B cell (primary cell): ENCODE measurements around the gene ACOX2. TPM values are rescaled to one million over a fixed set of nuclear protein-coding genes. Genes with fewer than 3 reads are reported as not detected.

Experiments
- ATAC-seq: fragments of 200-7000 bp; cut with Tn5 transposase; one replicate; pipeline ENCODE4 v1.10.0; 2021; ENCODE audit warnings: low read depth, mild to moderate bottlenecking, moderate number of reproducible peaks, moderate library complexity
- CTCF ChIA-PET: fragments of 350-600 bp; sonication (Branson Sonifier 250); formaldehyde crosslinking; loops from one replicate; lab custom pipeline; 2021; ENCODE audit warnings: antibody characterized with exemption, inconsistent platforms; lab: Charles Lee
- POLR2A ChIA-PET: fragments of 350-600 bp; sonication (Branson Sonifier 250); formaldehyde crosslinking; loops from one replicate; lab custom pipeline; 2021; ENCODE audit warnings: antibody characterized with exemption; lab: Charles Lee
- DNase-seq: peaks from one replicate; pipeline ENCODE4 v3.0.0; 2013
- H2AFZ ChIP-seq: 2 replicates; pipeline ENCODE4 v1.6.1; 2012; ENCODE audit warnings: mild to moderate bottlenecking, low read depth, low read length; ENCODE audit not compliant: insufficient read depth, poor library complexity, severe bottlenecking
- H3K27ac ChIP-seq, 2 donors: 1 replicate in 1 of 2; 2 replicates in 1 of 2; pipeline ENCODE4 v1.5.1; 2012 to 2013; ENCODE audit warnings: low read length in 2 of 2, mild to moderate bottlenecking in 2 of 2, moderate library complexity in 1 of 2
- H3K27me3 ChIP-seq, 4 experiments: fragments of 200-600 bp in 1 of 4; sonication (generic) in 1 of 4; replicated peaks in 1 of 4; 1 replicate in 2 of 4; 2 replicates in 2 of 4; pipeline versions ENCODE4 v1.6.1 to v1.7.0; 2013 to 2016; ENCODE audit warnings: low read length in 3 of 4, mild to moderate bottlenecking in 2 of 4, mixed read lengths in 1 of 4, moderate library complexity in 1 of 4; ENCODE audit not compliant: insufficient read depth in 4 of 4, control insufficient read depth in 3 of 4; ENCODE audit errors: control extremely low read depth in 1 of 4
- H3K36me3 ChIP-seq, 2 experiments: replicated peaks in 1 of 2; 1 replicate in 1 of 2; 2 replicates in 1 of 2; pipeline versions ENCODE4 v1.6.1 to v1.7.1; 2013; ENCODE audit warnings: low read length in 1 of 2; ENCODE audit not compliant: insufficient read depth in 2 of 2, control insufficient read depth in 1 of 2; ENCODE audit errors: control extremely low read depth in 1 of 2, extremely low read depth in 1 of 2
- H3K4me1 ChIP-seq, 2 donors: fragments of 200-600 bp in 1 of 2; sonication (generic) in 1 of 2; 1 replicate in 1 of 2; 2 replicates in 1 of 2; pipeline versions ENCODE4 v1.5.1 to v1.6.1; 2013 to 2017; ENCODE audit warnings: low read length in 2 of 2; ENCODE audit not compliant: control insufficient read depth in 2 of 2, insufficient read depth in 2 of 2
- H3K4me2 ChIP-seq: replicated peaks from 2 replicates; pipeline ENCODE3; 2012; ENCODE audit warnings: mild to moderate bottlenecking, low read depth, low read length; ENCODE audit not compliant: poor library complexity, severe bottlenecking
- H3K4me3 ChIP-seq, 5 experiments: fragments of 200-600 bp in 1 of 5; sonication (generic) in 1 of 5; 1 replicate in 3 of 5; 2 replicates in 2 of 5; pipeline versions ENCODE4 v1.5.1 to v1.7.0; 2011 to 2016; ENCODE audit warnings: low read length in 4 of 5, mild to moderate bottlenecking in 4 of 5, low read depth in 2 of 5, control low read depth in 1 of 5, moderate library complexity in 1 of 5; ENCODE audit not compliant: insufficient read depth in 1 of 5; ENCODE audit errors: control extremely low read depth in 1 of 5, extremely low read depth in 1 of 5
- H3K79me2 ChIP-seq: fragments of 200-600 bp; sonication (generic); one replicate; pipeline ENCODE4 v1.6.0; 2016; ENCODE audit warnings: low read length; ENCODE audit not compliant: control insufficient read depth, insufficient read depth
- H3K9ac ChIP-seq: fragments of 200-600 bp; sonication (generic); 2 replicates; pipeline ENCODE4 v1.6.1; 2017; ENCODE audit warnings: mild to moderate bottlenecking, low read length, moderate library complexity
- H3K9me3 ChIP-seq, 3 donors: one replicate each; pipeline versions ENCODE4 v1.6.1 to v1.7.1; 2013; ENCODE audit warnings: low read length in 2 of 3; ENCODE audit not compliant: control insufficient read depth in 2 of 3, insufficient read depth in 1 of 3; ENCODE audit errors: control extremely low read depth in 1 of 3
- H4K20me1 ChIP-seq: 2 replicates; pipeline ENCODE4 v1.6.0; 2012; ENCODE audit warnings: mild to moderate bottlenecking, low read length; ENCODE audit not compliant: insufficient read depth, control insufficient read depth, poor library complexity, severe bottlenecking
- H3K27ac Mint-ChIP-seq: one replicate; pipeline ENCODE4 v1.8.0; 2021; ENCODE audit warnings: mixed read lengths
- H3K27me3 Mint-ChIP-seq: one replicate; pipeline ENCODE4 v1.8.0; 2021; ENCODE audit warnings: mixed read lengths
- H3K4me1 Mint-ChIP-seq: one replicate; pipeline ENCODE4 v1.8.0; 2021; ENCODE audit warnings: mixed read lengths
- H3K4me3 Mint-ChIP-seq: one replicate; pipeline ENCODE4 v1.8.0; 2021; ENCODE audit warnings: mixed read lengths
- H3K9me3 Mint-ChIP-seq: one replicate; pipeline ENCODE4 v1.8.0; 2022; ENCODE audit warnings: mixed read lengths; ENCODE audit not compliant: insufficient read depth
- CTCF ChIP-seq: fragments of 200-600 bp; IDR thresholded peaks from one replicate; pipeline ENCODE4 v1.8.0; 2022; ENCODE audit warnings: antibody characterized with exemption, mild to moderate bottlenecking
- EZH2 ChIP-seq: IDR thresholded peaks from 2 replicates; pipeline ENCODE4 v1.6.1; 2012; ENCODE audit warnings: borderline replicate concordance, low read depth, mild to moderate bottlenecking, moderate library complexity, low read length; ENCODE audit not compliant: insufficient read depth, poor library complexity, severe bottlenecking
- WGBS: methylation state at CpG from one replicate; pipeline ENCODE4 v1.1.5; 2013; ENCODE audit warnings: missing lambda C conversion rate; ENCODE audit not compliant: insufficient coverage; 5-methylcytosine and 5-hydroxymethylcytosine counted together
- intact Hi-C: fragments of 100-400 bp; cut with micrococcal nuclease; formaldehyde crosslinking; loops from one replicate; pipeline ENCODE4 v1.10.0; 2022
- polyA plus RNA-seq: library from polyadenylated mRNA; depleted of rRNA; stranded (reverse); fragments of >200 nt; gene quantifications from 2 replicates; pipeline ENCODE4 v1.2.3, GENCODE V29; 2012
- total RNA-seq, 2 donors: library from RNA; stranded (reverse); fragments of 120-200 nt in 1 of 2; gene quantifications; 1 replicate in 1 of 2; 2 replicates in 1 of 2; pipeline versions ENCODE4 v1.2.3 to v1.2.4, GENCODE V29; 2013 to 2022

The ACOX2 gene
- total and polyA plus RNA-seq, 2 donors (not counting 1 experiment from before 2014, with no cell fraction given), result not detected

- Histone ChIP-seq H3K4me2 (no peak overlapping the region), H3K36me3 (peaks cover 0 to 1% of the 10 kb centered on the region in 2 experiments), H3K9ac (no peak overlapping the region), H3K4me3 (no peak overlapping the region), H2AFZ (no peak overlapping the region), H3K9me3 (no peaks in the 10 kb centered on the region), H3K4me1 (peaks cover 28 to 37% of the 10 kb centered on the region in 2 donors), H3K79me2 (peaks cover 70% of the 10 kb centered on the region), H3K27me3 (no peaks in the 10 kb centered on the region), H3K27ac (no peak overlapping the region), H4K20me1 (peaks cover 4% of the 10 kb centered on the region)
- ChIA-PET CTCF (interaction anchor here (0.6 to 7.4 kb wide), 6 partner anchors 31 to 188 kb away, joined by 3 to 70 read pairs (median 4); partner anchors contain the start of genes HTD2, PXK and RPP14), POLR2A (no interaction called here)
- Mint-ChIP-seq H3K4me3 (no peak overlapping the region), H3K4me1 (peaks cover 57% of the 10 kb centered on the region), H3K27me3 (no peaks in the 10 kb centered on the region), H3K27ac (no peak overlapping the region), H3K9me3 (no peaks in the 10 kb centered on the region)
- no peak for ATAC-seq
- intact Hi-C loops, result no loop called here
- WGBS, result 92% methylated on average over 2 of the region's 3 CpGs
- DNase-seq, result no peak
- TF ChIP-seq CTCF, result no peak
- TF ChIP-seq EZH2, result no peak
These were observed 41.9 kb downstream of the ACOX2 start for GRCh38 chr3:58495101-58495500.

- TF ChIP-seq CTCF (no peak), EZH2 (no peak)
- H3K4me3 Mint-ChIP-seq, result peak overlapping the region; percentile 93
- H3K27me3 ChIP-seq, result no peaks in the 10 kb centered on the region
- H3K4me1 ChIP-seq, result peaks cover 28 to 37% of the 10 kb centered on the region in 2 donors
- no peaks in the 10 kb centered on the region for H3K9me3 Mint-ChIP-seq
- no peak overlapping the region for H2AFZ ChIP-seq
- ATAC-seq (no peak), DNase-seq (no peak)
- no peaks in the 10 kb centered on the region for H3K36me3 ChIP-seq
- no peak overlapping the region for H3K27ac ChIP-seq
- H3K9me3 ChIP-seq, result no peaks in the 10 kb centered on the region
- H3K4me3 ChIP-seq, result no peak overlapping the region
- no peak overlapping the region for H3K4me2 ChIP-seq
- intact Hi-C loops, result loop anchor here (5.0 kb wide), 1 partner anchor 257 kb away; the partner anchor contains the start of gene ABHD6
- H3K27ac Mint-ChIP-seq, result no peak overlapping the region
- peaks cover 59% of the 10 kb centered on the region for H3K4me1 Mint-ChIP-seq
- WGBS, result no CpG with 5 or more reads among the region's 3 CpGs
- H3K27me3 Mint-ChIP-seq, result no peaks in the 10 kb centered on the region
- H3K79me2 ChIP-seq, result peaks cover 64% of the 10 kb centered on the region
- ChIA-PET POLR2A (interaction anchor here (2.6 kb wide), 1 partner anchor 188 kb away, joined by 8 read pairs; the partner anchor contains the start of genes HTD2 and RPP14), CTCF (interaction anchor here (1.1 to 7.4 kb wide), 7 partner anchors 30 to 306 kb away, joined by 3 to 70 read pairs (median 5); partner anchors contain the start of genes HTD2, PXK and RPP14)
- H4K20me1 ChIP-seq, result peaks cover 4% of the 10 kb centered on the region
- no peak overlapping the region for H3K9ac ChIP-seq
These were observed 42.9 kb downstream of the ACOX2 start for GRCh38 chr3:58494107-58494506.
